Chondrocyte (in vitro differentiated cells): ENCODE data around the gene RFX1. TPM values are rescaled to one million over a fixed set of nuclear protein-coding genes. Genes with fewer than 3 reads are reported as not detected.

Experiments used
- DNase-seq: peaks from one replicate; pipeline ENCODE4 v3.0.0; 2021; ENCODE audit warnings: mixed read lengths, low spot score
- H3K27ac Mint-ChIP-seq: one replicate; pipeline ENCODE4 v1.8.0; 2021; ENCODE audit warnings: mild to moderate bottlenecking, moderate library complexity, mixed read lengths; ENCODE audit not compliant: unreplicated experiment
- H3K27me3 Mint-ChIP-seq: 2 replicates; pipeline ENCODE4 v1.8.0; 2021; ENCODE audit warnings: low read depth, mixed read lengths
- H3K36me3 Mint-ChIP-seq: 2 replicates; pipeline ENCODE4 v1.8.0; 2021; ENCODE audit warnings: low read depth, mixed read lengths
- H3K4me1 Mint-ChIP-seq: 2 replicates; pipeline ENCODE4 v1.8.0; 2021; ENCODE audit warnings: low read depth, mild to moderate bottlenecking, mixed read lengths
- H3K4me3 Mint-ChIP-seq: one replicate; pipeline ENCODE4 v1.8.0; 2021; ENCODE audit warnings: mild to moderate bottlenecking, moderate library complexity, mixed read lengths; ENCODE audit not compliant: unreplicated experiment
- H3K9me3 Mint-ChIP-seq: 2 replicates; pipeline ENCODE4 v1.8.0; 2021; ENCODE audit warnings: low read depth, mixed read lengths
- CTCF ChIP-seq: fragments of 200-600 bp; sonication (generic); IDR thresholded peaks from 2 replicates; pipeline ENCODE4 v1.5.0; 2021; ENCODE audit warnings: antibody characterized with exemption, mild to moderate bottlenecking, moderate library complexity
- total RNA-seq: library from RNA; stranded (reverse); gene quantifications from 3 replicates; pipeline ENCODE4 v1.2.1, GENCODE V29; 2021

Gene RFX1
- total RNA-seq, 1 donor from 2014 or later, result 9.4 TPM

DNA sequence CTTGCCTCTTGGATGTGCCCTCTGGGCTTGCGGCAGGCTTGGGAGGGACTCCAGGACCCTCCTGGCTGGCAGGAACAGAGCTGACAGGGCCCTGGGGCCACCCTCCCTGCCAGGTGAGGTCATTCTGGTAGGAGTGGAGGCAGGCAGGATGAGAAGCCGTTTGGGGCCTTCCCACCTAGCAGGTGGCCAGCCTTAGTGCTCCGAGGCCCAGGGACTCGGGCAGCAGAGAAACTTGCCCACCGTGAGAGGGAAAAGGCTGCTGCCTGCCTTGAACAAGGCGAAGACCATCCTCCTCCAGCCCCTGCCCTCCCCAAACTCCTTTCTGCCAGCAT is 8.5 kb downstream of the RFX1 start:
- Mint-ChIP-seq H3K27ac (no peak overlapping the region), H3K9me3 (no peaks in the 10 kb centered on the region), H3K4me3 (no peak overlapping the region), H3K36me3 (peaks cover 2% of the 10 kb centered on the region), H3K4me1 (no peaks in the 10 kb centered on the region), H3K27me3 (no peaks in the 10 kb centered on the region)
- DNase-seq, result no peak
- no peak for TF ChIP-seq CTCF

GRCh38 chr19:13996928-13997630 is 9.0 kb downstream of the RFX1 start:
- Mint-ChIP-seq H3K9me3 (no peaks in the 10 kb centered on the region), H3K36me3 (peaks cover 2% of the 10 kb centered on the region), H3K27me3 (no peaks in the 10 kb centered on the region), H3K4me1 (no peaks in the 10 kb centered on the region), H3K27ac (no peak overlapping the region), H3K4me3 (no peak overlapping the region)
- TF ChIP-seq CTCF, result no peak
- DNase-seq, result no peak

GRCh38 chr19:13995878-13996765 is 10.0 kb downstream of the RFX1 start:
- Mint-ChIP-seq H3K36me3 (peaks cover 3% of the 10 kb centered on the region), H3K27ac (no peak overlapping the region), H3K27me3 (no peaks in the 10 kb centered on the region), H3K4me1 (no peaks in the 10 kb centered on the region), H3K9me3 (no peaks in the 10 kb centered on the region), H3K4me3 (no peak overlapping the region)
- no peak for DNase-seq
- no peak for TF ChIP-seq CTCF

DNA sequence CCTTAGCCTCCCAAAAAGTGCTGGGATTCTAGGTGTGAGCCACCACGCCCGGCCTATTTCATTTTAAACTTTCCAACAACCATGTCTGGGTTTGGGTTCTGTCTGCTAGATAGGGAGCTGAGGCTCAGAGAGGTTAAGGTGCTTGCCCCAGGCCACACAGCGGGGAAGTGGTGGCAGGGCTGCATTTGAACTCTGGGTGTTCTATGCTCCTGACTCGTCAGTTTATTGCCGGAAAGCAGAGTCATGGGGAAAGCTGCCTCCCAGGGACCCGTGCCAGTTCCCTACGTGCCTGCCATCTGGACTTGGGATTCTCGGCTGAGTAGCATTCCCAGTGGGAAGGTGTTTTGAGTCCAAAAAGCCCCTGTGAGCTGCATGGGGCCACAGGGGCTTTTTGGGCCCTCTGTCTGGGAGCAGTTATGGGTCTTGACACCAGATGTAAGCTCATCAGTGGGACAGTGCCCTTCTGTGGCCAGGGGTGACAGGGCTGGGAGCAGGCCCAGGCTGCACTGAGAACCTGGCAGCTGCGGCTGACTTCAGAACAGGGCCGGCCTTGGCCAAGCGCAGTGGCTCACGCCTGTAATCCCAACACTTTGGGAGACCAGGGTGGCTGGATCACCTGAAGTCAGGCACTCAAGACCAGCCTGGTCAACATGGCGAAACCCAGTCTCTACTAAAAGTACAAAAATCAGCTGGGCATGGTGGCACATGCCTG is 10.9 kb downstream of the RFX1 start:
- TF ChIP-seq CTCF, result no peak
- no peak overlapping the region for H3K4me3 Mint-ChIP-seq
- H3K27me3 Mint-ChIP-seq, result no peaks in the 10 kb centered on the region
- H3K36me3 Mint-ChIP-seq, result peaks cover 4% of the 10 kb centered on the region
- no peak overlapping the region for H3K27ac Mint-ChIP-seq
- H3K9me3 Mint-ChIP-seq, result no peaks in the 10 kb centered on the region
- no peaks in the 10 kb centered on the region for H3K4me1 Mint-ChIP-seq
- DNase-seq, result no peak
